HG03442 (cell line): Measurements from ENCODE around the gene NEK2.

ENCODE experiments used
- ATAC-seq: cut with Tn5 transposase; IDR thresholded peaks from one replicate; pipeline ENCODE4 v1.9.1; 2021; ENCODE audit warnings: mild to moderate bottlenecking, moderate library complexity; ENCODE audit not compliant: unreplicated experiment

NEK2 gene

DNA sequence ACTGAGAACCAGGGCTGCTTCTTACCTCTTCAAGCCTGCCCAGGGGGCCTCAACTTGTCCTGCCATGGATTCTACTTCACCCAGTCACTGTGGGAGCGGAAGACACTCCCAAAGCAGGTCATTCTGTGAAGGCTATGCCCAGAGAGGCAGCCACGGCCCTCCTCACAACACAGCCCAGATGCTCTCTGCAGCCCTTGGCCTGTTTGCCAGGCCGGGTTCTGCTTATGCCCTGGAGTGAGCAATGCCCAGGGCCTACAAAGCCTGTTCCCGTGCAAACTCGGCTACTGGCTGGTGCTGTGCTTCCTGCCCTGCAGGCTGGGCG lies 62.7 kb downstream of the NEK2 start:
- ATAC-seq = no peak
